GM21367 (cell line): ENCODE measurements around the gene TMEM178B.

Experiments used
- ATAC-seq: cut with Tn5 transposase; IDR thresholded peaks from one replicate; pipeline ENCODE4 v1.9.1; 2021; ENCODE audit not compliant: unreplicated experiment

The TMEM178B gene

GRCh38 chr7:141262101-141263090 lies 188.5 kb downstream of the TMEM178B start:
- ATAC-seq: no peak

- no peak for ATAC-seq
Measured at GRCh38 chr7:141263508-141263907, 189.6 kb downstream of the TMEM178B start.

GRCh38 chr7:141263983-141264382 lies 190.1 kb downstream of the TMEM178B start:
- ATAC-seq: no peak

- no peak for ATAC-seq
Measured at GRCh38 chr7:141264511-141264910, 190.6 kb downstream of the TMEM178B start.

- ATAC-seq: no peak
Measured at GRCh38 chr7:141265668-141266067, 191.8 kb downstream of the TMEM178B start.

- ATAC-seq: no peak
Measured at GRCh38 chr7:141268614-141269013, 194.8 kb downstream of the TMEM178B start.

GRCh38 chr7:141271451-141271850 lies 197.6 kb downstream of the TMEM178B start:
- no peak for ATAC-seq

GRCh38 chr7:141272417-141272816 lies 198.6 kb downstream of the TMEM178B start:
- no peak for ATAC-seq

- ATAC-seq: no peak
Measured at GRCh38 chr7:141275350-141275749, 201.5 kb downstream of the TMEM178B start.

GRCh38 chr7:141276031-141276430 lies 202.2 kb downstream of the TMEM178B start:
- ATAC-seq: no peak

- no peak for ATAC-seq
Measured at GRCh38 chr7:141280100-141280499, 206.2 kb downstream of the TMEM178B start.

- ATAC-seq: no peak
Measured at GRCh38 chr7:141281311-141281710, 207.4 kb downstream of the TMEM178B start.

- ATAC-seq: no peak
Measured at GRCh38 chr7:141286522-141286921, 212.7 kb downstream of the TMEM178B start.

- no peak for ATAC-seq
Measured at GRCh38 chr7:141287936-141288335, 214.1 kb downstream of the TMEM178B start.

- no peak for ATAC-seq
Measured at GRCh38 chr7:141288626-141289025, 214.8 kb downstream of the TMEM178B start.

GRCh38 chr7:141290365-141290764 lies 216.5 kb downstream of the TMEM178B start:
- ATAC-seq: no peak

- no peak for ATAC-seq
Measured at GRCh38 chr7:141290973-141291372, 217.1 kb downstream of the TMEM178B start.

- ATAC-seq: no peak
Measured at GRCh38 chr7:141291541-141291940, 217.7 kb downstream of the TMEM178B start.

- ATAC-seq: no peak
Measured at GRCh38 chr7:141294143-141294829, 220.4 kb downstream of the TMEM178B start.

GRCh38 chr7:141295367-141295895 lies 221.6 kb downstream of the TMEM178B start:
- ATAC-seq: no peak

- ATAC-seq: no peak
Measured at GRCh38 chr7:141300816-141301215, 227.0 kb downstream of the TMEM178B start.

GRCh38 chr7:141301544-141301943 lies 227.7 kb downstream of the TMEM178B start:
- ATAC-seq: no peak
